HepG2 (cell line): ENCODE results near the gene DTWD2. TPM values are rescaled to one million over a fixed set of nuclear protein-coding genes. Genes with fewer than 3 reads are reported as not detected.

Experiments
- FOXK1 ChIP-seq: sonication (generic); formaldehyde crosslinking; IDR thresholded peaks from 2 replicates; pipeline ENCODE4 v1.4.0; 2020; ENCODE audit warnings: low read depth, missing genetic modification reagents, borderline replicate concordance
- HDAC2 ChIP-seq: sonication (generic); formaldehyde crosslinking; IDR thresholded peaks from 2 replicates; pipeline ENCODE4 v1.4.0; 2020; ENCODE audit warnings: missing genetic modification reagents
- LRRFIP1 ChIP-seq: sonication (generic); formaldehyde crosslinking; conservative IDR thresholded peaks from 2 replicates; pipeline ENCODE4 v1.4.0; 2020; ENCODE audit warnings: missing genetic modification reagents
- NAIF1 ChIP-seq: sonication (generic); formaldehyde crosslinking; IDR thresholded peaks from 2 replicates; pipeline ENCODE4 v1.5.0; 2020; ENCODE audit warnings: mild to moderate bottlenecking, missing genetic modification reagents, borderline replicate concordance
- RELA ChIP-seq: sonication (generic); formaldehyde crosslinking; IDR thresholded peaks from 2 replicates; pipeline ENCODE4 v1.4.0; 2020; ENCODE audit warnings: missing genetic modification reagents
- ZBTB46 ChIP-seq: sonication (generic); formaldehyde crosslinking; IDR thresholded peaks from 2 replicates; pipeline ENCODE4 v1.4.0; 2020; ENCODE audit warnings: mild to moderate bottlenecking, missing genetic modification reagents, borderline replicate concordance
- ZFP62 ChIP-seq: sonication (generic); formaldehyde crosslinking; IDR thresholded peaks from 2 replicates; pipeline ENCODE4 v1.4.0; 2020; ENCODE audit warnings: missing genetic modification reagents
- ZFP91 ChIP-seq: sonication (generic); formaldehyde crosslinking; IDR thresholded peaks from 2 replicates; pipeline ENCODE4 v1.9.0; 2022; ENCODE audit warnings: missing genetic modification reagents, mild to moderate bottlenecking, borderline replicate concordance
- ZNF30 ChIP-seq: sonication (generic); formaldehyde crosslinking; IDR thresholded peaks from 2 replicates; pipeline ENCODE4 v1.5.0; 2020; ENCODE audit warnings: mild to moderate bottlenecking, missing genetic modification reagents
- ZNF503 ChIP-seq: sonication (generic); formaldehyde crosslinking; IDR thresholded peaks from 2 replicates; pipeline ENCODE4 v1.4.0; 2020; ENCODE audit warnings: missing genetic modification reagents
- ZNF512 ChIP-seq: sonication (generic); formaldehyde crosslinking; IDR thresholded peaks from 2 replicates; pipeline ENCODE4 v1.4.0; 2020; ENCODE audit warnings: mild to moderate bottlenecking, missing genetic modification reagents
- ZNF513 ChIP-seq: sonication (generic); formaldehyde crosslinking; conservative IDR thresholded peaks from 2 replicates; pipeline ENCODE4 v1.5.0; 2020; ENCODE audit warnings: missing genetic modification reagents
- ZNF597 ChIP-seq: sonication (generic); formaldehyde crosslinking; IDR thresholded peaks from 2 replicates; pipeline ENCODE4 v1.5.0; 2020; ENCODE audit warnings: missing genetic modification reagents
- ZNF605 ChIP-seq: sonication (generic); formaldehyde crosslinking; IDR thresholded peaks from 2 replicates; pipeline ENCODE4 v1.8.0; 2022; ENCODE audit warnings: mild to moderate bottlenecking, missing genetic modification reagents
- polyA plus RNA-seq, 8 experiments: library from polyadenylated mRNA; depleted of rRNA in 3 of 8; stranded (reverse) in 7 of 8; unstranded in 1 of 8; fragments of >200 nt; fragmentation: Illumina TruSeq in 4 of 8; extraction: Trizol in 4 of 8; gene quantifications; 2 replicates each; pipeline versions ENCODE4 v1.2.1 to v1.2.3, GENCODE V29; 2011 to 2016; ENCODE audit warnings: low read depth in 4 of 8, missing spikeins in 1 of 8, mixed read lengths in 1 of 8; ENCODE audit not compliant: insufficient read depth in 1 of 8
- total RNA-seq, 5 experiments: library from RNA; depleted of rRNA; stranded (reverse); fragments of >200 nt; fragmentation: Illumina TruSeq; extraction: Trizol; gene quantifications; 2 replicates each; pipeline ENCODE4 v1.2.3, GENCODE V29; 2016; ENCODE audit warnings: low read depth in 1 of 5

Gene DTWD2
- total and polyA plus RNA-seq, 2 of the 13 experiments (the other 11 are each of a cell fraction or from before 2014, with no cell fraction given) = 1.6 to 6.0 TPM

- no peak for TF ChIP-seq ZNF597 (CRISPR knock-in tag)
- TF ChIP-seq ZNF513 (CRISPR knock-in tag) = no peak
- no peak for TF ChIP-seq ZBTB46
- TF ChIP-seq ZNF30 = no peak; the same call in 1 of the 2 replicates
- TF ChIP-seq NAIF1 (CRISPR knock-in tag) = peak; percentile 94
- TF ChIP-seq ZNF503 (CRISPR knock-in tag) = peak; percentile 63; the same call in 1 of the 2 replicates
- TF ChIP-seq LRRFIP1 = no peak
- no peak for TF ChIP-seq ZFP62
- peak; percentile 93 for TF ChIP-seq ZFP91 (CRISPR knock-in tag)
- TF ChIP-seq FOXK1 (CRISPR knock-in tag) = peak; percentile 63; the same call in 1 of the 2 replicates
- TF ChIP-seq ZNF605 = peak; percentile 25; the same call in 1 of the 2 replicates
- TF ChIP-seq RELA (CRISPR knock-in tag) = peak; percentile 23; the same call in 1 of the 2 replicates
- TF ChIP-seq ZNF512 = no peak
- TF ChIP-seq HDAC2 (CRISPR knock-in tag) = peak; percentile 14; the same call in 1 of the 2 replicates
These were observed at the start of gene DTWD2 (continued) for GRCh38 chr5:118987988-118988865.
